CD4-positive, alpha-beta T cell treated with Interleukin-6 at 100 ng/mL for 8 hours (primary cell): ENCODE data around the gene LSM7.

ENCODE experiments used
- DNase-seq: peaks from one replicate; pipeline ENCODE4 v3.0.0-alpha.2; 2020; ENCODE audit warnings: mixed read lengths, low spot score

The LSM7 gene

DNA sequence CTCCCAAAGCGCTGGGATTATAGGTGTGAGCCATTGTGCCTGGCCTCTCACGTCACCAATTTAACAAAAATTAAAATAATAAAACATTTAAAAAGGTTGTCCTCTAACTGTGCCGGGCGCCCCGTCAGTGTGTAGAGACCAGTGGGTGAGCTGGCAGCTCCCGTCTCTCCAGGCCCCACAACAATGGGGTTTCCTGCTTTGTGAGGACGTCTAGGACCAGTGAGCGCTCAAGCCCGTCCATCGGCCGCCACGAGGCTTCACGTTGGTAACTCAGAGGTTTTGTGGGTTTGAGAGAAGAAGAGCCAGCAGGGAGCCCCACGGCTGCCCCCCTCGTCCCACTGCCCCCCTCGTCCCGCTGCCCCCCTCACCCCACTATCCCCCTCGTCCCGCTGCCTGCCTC, 4.7 kb downstream of the LSM7 start:
- no peak for DNase-seq

DNA sequence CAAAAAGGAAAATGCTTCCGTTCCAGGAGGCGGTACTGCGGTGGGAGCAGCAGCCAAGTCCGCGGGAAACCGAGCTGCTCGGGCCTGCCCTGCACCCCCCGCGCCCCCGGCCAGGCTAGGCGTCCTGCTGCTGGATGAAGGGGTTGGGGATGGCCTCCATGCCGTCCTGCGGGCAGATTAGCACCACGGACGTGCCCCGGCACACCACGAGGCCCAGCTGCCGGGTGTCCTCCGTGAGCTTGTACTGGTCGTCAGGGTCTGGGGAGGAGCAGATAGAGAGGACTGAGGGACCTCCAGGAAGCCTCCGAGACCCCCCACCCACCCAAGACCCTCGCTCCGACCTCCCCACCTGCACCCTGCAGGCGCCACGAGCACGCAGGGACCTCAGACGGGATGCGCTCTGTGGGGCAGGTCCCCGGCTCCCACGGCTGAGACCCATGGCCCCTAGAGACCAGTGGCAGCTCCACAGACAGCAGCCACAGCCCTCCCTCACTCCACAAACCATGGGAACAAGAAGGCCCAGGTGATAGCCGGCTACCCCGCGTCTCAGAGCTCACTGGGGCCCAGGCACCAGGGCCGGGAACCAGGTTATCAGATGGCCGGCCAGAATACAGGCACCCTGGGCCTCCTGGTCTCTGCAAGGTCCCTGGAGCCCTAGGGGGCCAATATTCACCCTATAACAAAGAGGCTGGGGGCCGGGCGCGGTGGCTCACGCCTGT, 6.7 kb downstream of the LSM7 start:
- DNase-seq: no peak

DNA sequence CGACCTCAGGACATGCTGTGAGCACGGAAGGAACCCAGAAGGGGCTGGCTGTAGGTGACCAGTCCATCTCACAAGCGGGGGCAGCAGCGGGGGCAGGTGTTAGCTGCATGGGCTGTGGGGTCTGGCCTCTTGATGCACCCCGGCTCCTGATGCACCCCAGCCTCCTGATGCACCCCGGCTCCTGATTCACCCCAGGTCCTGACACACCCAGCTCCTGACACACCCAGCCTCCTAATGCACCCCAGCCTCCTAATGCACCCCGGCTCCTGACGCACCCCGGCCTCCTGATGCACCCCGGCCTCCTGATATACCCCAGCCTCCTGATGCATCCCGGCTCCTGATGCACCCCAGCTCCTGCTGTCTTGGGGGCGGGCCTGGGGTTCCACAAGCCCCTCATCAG, 7.4 kb downstream of the LSM7 start:
- no peak for DNase-seq

DNA sequence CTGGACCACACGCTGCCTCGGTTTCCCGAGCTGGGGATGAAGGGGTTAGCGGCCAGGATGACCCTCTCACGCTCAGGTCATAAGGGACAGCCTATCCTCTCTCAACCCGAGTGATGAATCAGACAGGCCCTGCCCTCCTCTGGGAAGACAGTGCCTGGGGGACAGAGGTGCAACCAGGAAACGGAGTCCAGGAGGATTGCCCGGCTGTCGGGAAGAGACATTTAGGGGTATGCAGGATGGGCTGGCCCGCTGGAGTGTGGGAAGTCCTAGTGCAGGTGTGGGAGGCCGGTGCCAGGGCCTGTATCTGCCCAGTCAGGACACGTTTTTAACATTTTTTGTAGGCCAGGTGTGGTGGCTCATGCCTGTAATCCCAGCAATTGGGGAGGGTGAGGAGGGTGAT, 8.3 kb downstream of the LSM7 start:
- no peak for DNase-seq

DNA sequence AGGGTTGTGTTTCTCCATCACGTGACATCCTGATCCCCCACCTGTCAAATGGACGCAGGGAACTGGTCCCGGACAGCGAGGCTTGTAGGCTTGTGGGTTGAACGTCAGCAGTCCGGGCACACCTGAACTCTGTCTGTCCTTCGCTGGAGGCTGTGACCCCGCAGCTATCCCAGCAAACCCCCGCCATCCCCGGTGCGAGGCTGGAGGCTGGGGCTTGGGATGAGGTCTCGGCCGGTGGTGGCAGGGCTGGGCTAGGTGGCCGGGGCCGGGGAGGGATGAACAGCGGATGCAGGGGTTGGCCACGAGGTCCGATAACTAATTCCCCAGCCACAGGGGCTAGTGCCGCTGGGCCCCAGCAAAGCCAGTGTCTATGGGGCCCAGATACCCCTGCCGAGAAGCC, 8.8 kb downstream of the LSM7 start:
- no peak for DNase-seq

DNA sequence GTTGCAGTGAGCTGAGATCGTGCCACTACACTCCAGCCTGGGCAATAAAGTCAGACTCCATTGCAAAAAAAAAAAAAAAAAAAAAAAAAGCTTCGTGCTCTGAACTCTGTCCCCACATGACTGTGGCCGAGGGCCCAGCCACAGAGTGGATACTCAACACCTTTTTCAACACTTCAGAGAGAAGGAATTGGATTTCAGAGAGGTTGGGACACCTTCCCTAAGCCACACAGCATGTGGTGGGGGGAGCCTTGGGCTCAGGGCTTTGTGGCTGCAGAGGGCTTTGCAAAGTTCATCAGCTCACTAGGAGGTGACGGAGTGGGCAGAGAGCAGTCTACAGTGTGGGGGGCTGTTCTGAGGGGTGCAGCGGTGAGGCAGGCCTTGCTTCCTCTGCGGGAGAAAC, 9.5 kb downstream of the LSM7 start:
- no peak for DNase-seq

DNA sequence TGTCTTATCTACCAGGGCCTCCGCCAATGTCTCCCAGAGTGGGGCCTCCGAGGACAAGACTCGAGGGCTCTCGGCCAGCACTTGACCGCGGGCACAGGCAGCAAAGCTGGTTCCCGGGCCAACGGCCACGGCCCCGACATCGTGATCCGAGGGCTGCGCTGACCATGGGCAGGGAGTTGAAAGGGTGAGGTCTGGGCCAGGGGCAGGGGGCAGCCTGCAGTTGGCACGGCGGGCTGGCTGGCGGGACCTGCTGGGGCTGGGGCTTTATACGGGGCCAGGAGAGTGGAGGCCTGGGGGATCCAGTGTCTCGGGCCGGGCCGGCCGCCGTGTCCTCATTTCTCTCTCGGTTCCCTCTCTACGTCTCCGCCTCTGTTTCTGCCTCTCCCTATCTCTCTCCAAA, 10.6 kb downstream of the LSM7 start:
- no peak for DNase-seq

DNA sequence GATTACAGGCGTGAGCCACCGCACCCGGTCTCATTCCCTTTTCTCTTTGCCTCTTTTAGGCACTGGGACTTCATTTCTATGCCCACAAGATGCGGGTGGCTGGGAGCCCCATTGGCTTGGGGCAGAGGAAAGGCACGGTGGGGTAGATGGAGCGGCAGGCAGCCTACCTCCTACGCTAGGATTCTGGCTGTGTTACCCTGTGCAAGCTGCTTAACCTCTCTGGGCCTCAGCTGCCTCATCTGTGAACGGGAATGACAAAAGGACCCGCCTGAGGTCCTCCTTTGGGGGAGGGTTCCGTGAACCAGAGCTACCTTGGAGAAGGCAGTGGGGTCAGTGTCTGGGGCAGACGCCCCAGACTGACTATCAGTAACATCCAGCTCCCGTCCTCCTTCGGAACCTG, 11.1 kb downstream of the LSM7 start:
- DNase-seq: no peak

DNA sequence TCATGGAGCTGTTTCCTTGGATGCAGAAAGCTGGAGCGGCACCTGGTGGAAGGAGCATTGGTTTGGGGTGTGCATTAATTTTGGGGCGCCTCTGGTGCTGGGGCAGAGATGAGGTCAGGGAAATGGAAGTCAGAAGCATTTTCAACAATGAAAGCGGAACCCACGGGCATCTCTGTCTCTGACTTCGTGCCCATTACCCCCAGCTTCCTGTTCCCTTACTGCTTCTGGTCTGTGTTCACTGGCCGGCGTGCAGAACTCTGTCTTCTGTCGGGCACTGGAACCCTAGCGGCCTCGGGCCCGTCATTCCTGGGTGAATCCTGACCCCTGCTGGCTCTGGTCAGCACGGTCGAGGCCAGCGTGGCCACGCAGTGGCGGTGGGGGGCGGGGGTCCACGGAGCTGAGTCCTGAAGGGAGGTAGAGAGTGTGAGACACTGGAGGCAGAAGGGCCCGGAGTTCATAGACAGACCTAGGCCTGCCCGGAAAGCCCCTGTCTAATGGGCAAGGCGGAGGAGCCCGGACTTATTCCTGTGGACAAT, 12.5 kb downstream of the LSM7 start:
- no peak for DNase-seq

DNA sequence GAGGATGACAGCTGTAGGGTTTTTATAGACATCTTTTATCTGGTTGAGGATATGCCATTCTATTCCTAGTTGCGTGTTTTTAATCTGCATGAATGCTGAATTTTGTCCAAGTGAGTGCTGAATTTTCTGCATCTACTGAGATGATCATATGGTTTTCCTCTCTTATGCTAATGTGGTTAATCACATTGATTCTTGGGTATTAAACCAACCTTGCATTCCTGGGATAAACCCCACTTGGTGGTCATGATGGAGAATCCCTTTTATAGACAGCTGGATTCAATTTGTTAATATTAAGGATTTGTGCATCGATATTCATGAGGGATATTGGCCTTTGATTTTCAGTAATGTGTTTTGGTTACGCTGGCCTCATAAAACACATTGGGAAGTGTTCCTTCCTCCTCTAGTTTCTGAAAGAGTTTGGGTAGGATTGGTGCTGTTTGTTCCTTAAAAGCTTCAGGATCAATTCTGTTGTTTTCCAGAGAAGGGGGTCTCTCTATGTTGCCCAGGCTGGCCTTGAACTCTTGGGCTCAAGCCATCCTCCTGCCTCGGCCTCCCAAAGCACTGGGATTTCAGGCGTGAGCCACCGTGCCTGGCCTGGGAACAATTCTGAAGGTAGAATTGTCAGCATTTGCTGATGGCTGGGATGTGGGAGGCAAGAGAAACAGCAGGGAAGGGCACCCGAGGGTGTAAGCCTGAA, 13.1 kb downstream of the LSM7 start:
- no peak for DNase-seq

DNA sequence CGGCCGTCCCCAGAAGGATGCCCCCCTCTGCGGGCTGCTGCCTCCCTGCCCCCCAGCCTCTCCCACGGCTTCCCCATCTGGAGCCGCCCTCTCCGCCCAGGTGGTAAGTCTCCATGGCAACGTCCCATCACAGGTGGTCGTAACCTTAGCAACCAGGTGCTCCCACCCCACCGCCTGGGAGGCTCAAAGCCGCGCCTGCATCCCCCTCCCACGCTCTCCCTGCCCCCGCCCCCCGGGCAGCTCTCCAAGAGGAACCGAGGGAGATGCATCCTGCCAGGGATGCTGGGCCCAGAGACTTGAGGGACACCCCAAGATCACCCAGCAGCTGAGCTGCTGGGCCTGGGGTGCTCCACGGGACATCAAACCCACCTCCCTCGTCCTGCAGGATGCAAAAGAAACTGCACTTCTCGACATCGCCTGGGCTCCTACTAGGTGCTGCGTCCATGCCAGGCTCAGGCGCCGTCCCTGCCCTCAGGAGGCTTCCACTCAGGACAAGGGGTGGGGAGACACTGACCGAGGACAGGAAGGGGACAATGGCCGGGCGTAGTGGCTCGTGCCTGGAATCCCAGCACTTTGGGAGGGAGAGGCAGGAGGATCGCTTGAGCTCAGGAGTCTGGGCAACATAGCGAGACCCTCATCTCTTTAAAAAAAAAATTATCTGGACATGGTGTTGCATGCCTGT, 15.4 kb downstream of the LSM7 start:
- DNase-seq: no peak

DNA sequence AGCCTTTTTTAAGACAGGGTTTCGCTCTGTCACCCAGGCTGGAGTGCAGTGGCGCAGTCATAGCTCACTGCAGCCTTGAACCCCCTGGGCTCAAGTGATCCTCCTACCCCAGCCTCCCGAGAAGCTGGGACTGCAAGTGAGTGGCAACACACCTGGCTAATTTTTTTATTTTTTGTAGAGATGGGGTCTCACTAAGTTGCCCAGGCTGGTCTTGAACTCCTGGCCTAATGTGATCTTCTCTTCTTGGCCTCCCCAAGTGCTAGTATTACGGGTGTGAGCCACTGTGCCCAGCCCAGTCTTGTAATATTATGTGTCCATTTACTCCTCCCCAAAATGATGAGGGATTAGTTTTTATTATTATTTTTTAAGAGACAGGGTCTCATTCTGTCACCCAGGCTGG, 17.3 kb downstream of the LSM7 start:
- DNase-seq: no peak

DNA sequence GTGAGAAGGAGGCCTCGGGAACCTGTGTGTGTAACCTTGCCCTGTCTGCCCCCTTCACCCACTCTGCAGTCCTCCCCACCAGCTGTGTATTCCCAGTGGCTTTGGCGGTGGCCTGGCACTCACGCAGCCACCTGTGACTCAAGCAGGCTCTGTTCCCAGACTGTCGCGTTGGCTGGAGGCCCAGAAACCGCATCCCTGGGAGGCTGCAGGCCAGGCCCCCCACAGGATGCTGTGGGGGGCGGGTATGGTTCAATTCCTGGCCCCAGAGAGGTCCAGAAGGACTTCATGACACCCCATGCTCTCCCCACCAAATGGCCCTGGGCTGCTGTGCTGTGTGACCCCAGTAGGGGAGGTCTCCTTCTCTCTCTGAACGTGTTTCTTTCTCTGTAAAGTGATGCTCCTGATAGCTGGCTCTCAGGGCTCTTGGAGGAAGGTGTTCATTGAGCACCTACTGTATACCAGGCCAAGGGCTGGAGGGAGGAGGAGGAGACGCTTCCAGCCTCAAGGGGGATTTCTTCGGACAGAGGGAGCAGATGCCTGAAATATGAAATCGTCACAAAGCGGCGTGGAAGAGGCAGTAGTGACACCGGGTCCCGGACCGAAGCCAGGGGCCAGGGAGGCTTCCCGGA, 18.5 kb downstream of the LSM7 start:
- no peak for DNase-seq

DNA sequence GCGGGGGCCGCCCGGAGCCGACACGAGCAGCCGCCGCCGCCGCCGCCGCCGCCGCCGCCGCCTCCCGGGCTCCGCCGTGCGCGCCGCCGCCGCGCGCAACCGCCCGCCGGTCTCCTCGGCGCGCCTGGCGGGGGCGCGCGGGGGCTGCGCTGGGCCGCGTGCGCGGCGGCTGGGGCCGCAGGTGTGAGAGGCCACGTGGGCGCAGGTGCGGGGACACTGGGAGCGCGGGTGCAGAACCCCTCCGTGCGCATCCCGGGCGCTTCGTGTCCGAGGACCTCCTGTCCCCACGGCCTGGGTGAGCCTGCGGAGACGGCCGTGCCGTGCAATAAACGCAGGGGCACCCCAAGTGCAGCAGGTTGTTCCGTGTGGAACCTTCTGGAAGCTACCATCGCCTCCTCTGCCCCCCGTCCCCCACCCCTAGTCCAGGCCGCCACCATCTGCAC, 20.3 kb downstream of the LSM7 start, which contains the start of gene LINGO3:
LINGO3 (minus strand) TSS at position 41 of the 443 bp plus-strand sequence. CDS start 16,378 bp downstream, outside the sequence.
- no peak for DNase-seq

DNA sequence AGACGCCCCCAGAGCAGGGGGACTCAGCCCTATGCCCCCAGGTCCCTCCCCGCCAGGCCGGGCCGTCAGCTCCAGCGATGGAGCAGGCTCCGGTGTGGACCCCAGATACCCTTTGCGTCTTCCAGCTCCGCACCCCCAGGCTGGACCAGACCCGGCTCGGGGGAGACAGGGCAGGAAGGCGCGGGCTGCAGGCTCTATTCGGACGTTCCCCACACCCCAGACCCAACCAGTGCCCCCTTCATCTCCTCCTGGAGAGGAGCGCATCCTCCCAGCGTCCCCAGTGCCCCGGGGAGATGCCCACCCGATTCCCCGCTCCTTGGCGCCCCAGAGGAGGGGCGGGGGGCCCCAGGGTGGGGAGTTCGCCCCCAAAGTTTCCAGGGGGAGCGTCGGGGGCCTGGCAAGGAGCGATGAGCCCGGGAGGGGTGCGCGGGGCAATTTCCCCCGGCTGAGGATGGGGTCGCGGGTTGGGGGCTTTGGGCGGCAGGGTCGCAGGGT, 20.8 kb downstream of the LSM7 start:
- DNase-seq: no peak

DNA sequence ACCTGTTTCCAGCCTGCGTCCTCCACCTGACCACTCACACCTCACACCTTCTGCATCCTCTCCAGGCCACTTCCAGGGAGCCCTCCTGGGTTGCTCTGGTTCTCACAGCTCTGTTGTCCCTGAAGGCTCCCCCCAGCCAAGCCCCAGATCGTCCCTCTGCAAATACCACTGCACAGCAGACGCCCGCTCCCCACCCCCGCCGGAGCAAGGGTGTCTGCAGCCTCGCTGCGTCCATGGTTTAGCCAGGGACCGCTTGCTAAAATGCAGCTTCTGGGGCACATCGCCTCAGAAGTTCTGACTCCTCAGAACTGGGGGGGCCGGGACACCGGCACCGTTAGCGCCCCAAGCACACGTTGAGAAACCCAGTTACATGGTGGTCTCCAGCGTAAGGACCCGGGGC, 21.4 kb downstream of the LSM7 start:
- no peak for DNase-seq

DNA sequence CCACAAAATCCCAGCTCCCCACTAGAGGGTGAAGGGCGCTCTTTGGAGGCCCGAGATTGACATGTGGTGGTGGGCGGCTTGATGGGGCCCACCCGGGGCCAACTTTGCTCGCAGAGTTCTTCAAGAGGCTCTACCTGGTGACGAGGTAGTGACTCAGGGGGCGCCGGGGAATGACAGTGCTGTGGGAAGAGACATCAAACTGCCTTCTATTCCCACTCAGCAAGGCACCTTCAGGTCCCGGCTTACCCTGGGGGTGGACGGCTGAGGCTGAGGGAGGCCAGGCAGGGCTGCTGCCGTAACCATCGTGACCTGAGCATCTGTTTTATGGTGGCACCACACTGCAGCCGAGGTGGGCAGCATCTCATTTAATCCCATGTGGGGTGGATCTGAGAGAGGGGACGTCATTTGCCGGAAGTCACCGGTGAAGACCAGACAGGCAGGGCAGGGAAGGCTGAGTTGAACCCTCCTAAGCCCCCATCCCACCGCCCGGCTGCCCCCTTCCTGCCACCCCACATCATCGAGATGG, 22.0 kb downstream of the LSM7 start:
- no peak for DNase-seq

DNA sequence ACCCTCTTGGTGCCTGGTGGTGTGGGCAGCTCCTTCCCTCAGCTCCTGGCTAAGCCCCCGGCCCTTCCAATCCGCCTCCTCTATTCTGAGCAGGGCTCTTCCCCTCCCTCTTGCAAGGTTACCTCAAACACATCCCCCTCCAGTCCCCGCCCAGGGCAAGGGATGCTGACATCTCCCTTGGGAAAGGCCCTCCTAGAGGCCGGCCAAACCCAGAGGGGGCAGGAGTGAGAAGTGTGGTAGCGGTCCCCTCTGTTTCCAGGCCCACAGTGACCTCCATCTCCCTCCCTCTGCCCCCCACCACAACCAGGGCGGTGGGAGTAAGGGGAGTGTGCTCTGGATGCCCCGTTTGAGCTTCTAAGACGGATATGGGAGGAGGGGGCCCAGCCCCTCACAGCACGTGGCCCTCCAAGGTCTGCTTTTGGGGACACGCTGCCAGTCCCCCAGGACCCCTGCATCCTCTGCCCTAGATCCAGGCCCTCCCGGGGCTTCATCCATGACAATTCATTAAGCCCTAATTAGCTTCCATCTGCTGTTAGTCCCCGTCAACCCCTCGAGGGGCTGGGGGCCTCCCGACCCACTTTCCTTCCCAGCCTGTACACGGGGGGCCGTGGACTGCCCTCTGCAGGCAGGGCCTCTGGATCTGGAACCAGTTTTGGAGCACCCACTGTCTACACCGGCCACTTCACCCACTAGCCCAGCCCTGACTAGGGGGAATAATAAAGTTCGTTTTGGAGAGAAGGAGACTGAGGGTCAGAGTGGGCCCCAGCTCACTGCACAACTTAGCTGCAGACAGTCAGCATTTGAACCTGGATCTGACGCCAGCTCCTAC, 22.7 kb downstream of the LSM7 start:
- no peak for DNase-seq

DNA sequence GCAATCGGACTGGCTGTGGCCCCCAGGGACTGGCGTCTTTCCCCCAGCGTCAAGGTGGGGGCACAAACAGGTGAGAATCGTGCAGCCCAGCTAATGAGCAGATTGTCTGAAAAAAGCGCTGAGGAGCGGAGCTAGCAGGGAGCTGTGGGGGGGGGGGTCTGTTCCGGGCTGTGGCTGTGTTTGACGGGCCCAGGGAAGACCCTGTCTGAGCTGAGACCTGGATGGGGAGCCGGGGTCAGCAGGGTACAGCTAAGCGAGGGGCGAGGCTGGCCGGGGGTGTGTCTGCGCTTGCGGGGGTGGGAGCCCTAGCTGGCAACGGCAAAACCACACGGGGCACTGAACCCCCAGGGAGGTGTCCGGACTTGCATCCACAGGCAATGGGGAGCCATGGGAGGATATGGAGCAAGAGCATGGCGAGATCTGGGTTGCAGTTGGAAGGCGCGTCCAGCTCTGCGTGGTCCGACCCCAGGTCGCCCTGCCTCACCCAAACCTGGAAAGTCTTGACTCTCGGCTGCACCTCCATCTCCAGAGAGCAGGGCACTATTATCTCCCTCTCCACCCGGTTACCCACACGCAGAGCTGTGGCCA, 25.1 kb downstream of the LSM7 start:
- no peak for DNase-seq

DNA sequence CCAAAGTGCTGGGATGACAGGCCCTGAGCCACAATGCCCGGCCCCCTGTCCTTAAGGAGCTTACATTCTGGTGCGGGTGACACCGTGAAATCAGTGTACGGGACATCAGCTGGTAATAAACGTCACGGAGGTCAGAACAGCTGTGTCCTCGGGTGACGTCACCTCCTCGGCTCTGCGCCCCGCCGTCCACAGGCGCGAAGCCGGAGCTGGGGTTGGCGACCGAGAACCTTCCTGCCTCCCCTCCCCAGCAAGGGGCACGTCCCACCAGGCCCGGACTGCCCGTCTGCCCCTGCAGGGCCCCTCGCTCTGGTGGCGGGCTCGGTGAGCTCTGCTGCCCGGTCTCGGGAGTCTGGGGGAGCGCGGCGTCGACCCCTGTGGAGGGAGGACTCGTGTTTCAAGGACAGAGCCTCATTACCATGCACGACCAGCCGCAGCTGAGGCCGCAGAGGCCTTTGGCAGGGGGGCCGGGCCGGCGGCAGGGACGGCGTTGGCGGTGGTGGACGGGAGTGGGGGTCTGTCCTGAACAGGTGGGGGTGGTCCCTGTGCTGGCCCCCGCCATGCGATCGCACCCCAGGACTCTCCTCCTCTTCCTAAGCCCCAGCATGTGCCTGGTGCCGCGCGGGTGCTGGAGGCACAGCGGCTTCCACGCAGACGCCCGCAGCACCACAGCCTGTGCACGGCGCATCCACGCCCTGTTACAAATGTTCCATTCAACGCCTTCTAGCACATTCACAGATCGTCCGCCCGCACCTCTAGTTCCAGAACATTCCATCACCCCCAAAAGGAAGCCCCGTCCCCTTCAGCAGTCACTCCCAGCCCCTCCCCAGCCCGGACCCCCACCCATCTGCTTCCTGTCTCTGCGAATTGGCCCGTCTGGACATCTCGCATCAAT, 25.8 kb downstream of the LSM7 start:
- no peak for DNase-seq
